Endothelial cell of umbilical vein (primary cell): ENCODE measurements around the gene NR2F2. TPM values are rescaled to one million over a fixed set of nuclear protein-coding genes. Genes with fewer than 3 reads are reported as not detected.
A peak's percentile ranks its signal among the peaks of the same experiment; 100 is the strongest.

ENCODE experiments used
- BruUV-seq: library from RNA; stranded (reverse); fragments of 400-500 nt; replicated peaks from 2 replicates; lab custom pipeline; 2021; lab: Mats Ljungman, UMichigan
- CTCF ChIA-PET: fragments of 300-600, 350-600 bp; sonication (Branson Sonifier 250); formaldehyde crosslinking; loops from one replicate; lab custom pipeline; 2021; ENCODE audit warnings: antibody characterized with exemption, inconsistent platforms; lab: Charles Lee
- POLR2A ChIA-PET: fragments of 300-600, 350-600 bp; sonication (Branson Sonifier 250); formaldehyde crosslinking; loops from one replicate; lab custom pipeline; 2021; ENCODE audit warnings: antibody characterized with exemption, inconsistent platforms; lab: Charles Lee
- DNase-seq: peaks from one replicate; pipeline ENCODE4 v3.0.0-alpha.2; 2011; ENCODE audit warnings: low read depth, low spot score
- FAIRE-seq: peaks from 2 replicates; lab custom pipeline; 2011; peaks lifted over from hg19 to GRCh38; lab: Jason Lieb, UNC
- H2AFZ ChIP-seq: 2 replicates; pipeline ENCODE4 v1.6.0; 2012; ENCODE audit warnings: low read depth, low read length, control low read depth, inconsistent platforms
- H3K27ac ChIP-seq: 2 replicates; pipeline ENCODE4 v1.5.1; 2011; ENCODE audit warnings: low read depth, mild to moderate bottlenecking, control low read depth, low read length, moderate library complexity; ENCODE audit not compliant: insufficient read depth
- H3K27me3 ChIP-seq, 2 experiments: 2 replicates each; pipeline versions ENCODE4 v1.6.0 to v1.6.1; 2011; ENCODE audit warnings: low read length in 2 of 2, mixed read lengths in 1 of 2; ENCODE audit not compliant: control insufficient read depth in 2 of 2, insufficient read depth in 2 of 2
- H3K36me3 ChIP-seq, 2 experiments: 2 replicates in 1 of 2; 3 replicates in 1 of 2; pipeline ENCODE4 v1.5.1; 2011; ENCODE audit warnings: low read length in 2 of 2, mild to moderate bottlenecking in 1 of 2, moderate library complexity in 1 of 2; ENCODE audit not compliant: control insufficient read depth in 2 of 2, insufficient read depth in 2 of 2; ENCODE audit errors: extremely low read depth in 1 of 2
- H3K4me1 ChIP-seq: 3 replicates; pipeline ENCODE4 v1.5.1; 2011; ENCODE audit warnings: mild to moderate bottlenecking, low read length; ENCODE audit not compliant: control insufficient read depth, insufficient read depth; ENCODE audit errors: extremely low read depth
- H3K4me2 ChIP-seq: 2 replicates; pipeline ENCODE4 v1.6.1; 2011; ENCODE audit warnings: low read length, control low read depth, mixed read lengths; ENCODE audit not compliant: insufficient read depth
- H3K4me3 ChIP-seq, 3 experiments: fragments of 200-600 bp in 1 of 3; sonication (generic), shearing (Covaris generic) in 1 of 3; replicated peaks in 1 of 3; 2 replicates each; pipeline ENCODE4 v1.5.1; 2011 to 2016; ENCODE audit warnings: control low read depth in 3 of 3, low read length in 3 of 3, mild to moderate bottlenecking in 2 of 3, inconsistent platforms in 1 of 3, low read depth in 1 of 3, moderate library complexity in 1 of 3; ENCODE audit not compliant: insufficient read depth in 1 of 3
- H3K79me2 ChIP-seq: 2 replicates; pipeline ENCODE4 v1.6.0; 2012; ENCODE audit warnings: low read length, inconsistent platforms; ENCODE audit not compliant: control insufficient read depth, insufficient read depth
- H3K9ac ChIP-seq: replicated peaks from 2 replicates; pipeline ENCODE3; 2011; ENCODE audit warnings: low read length, control low read depth; ENCODE audit not compliant: insufficient read depth; ENCODE audit errors: extremely low read depth
- H3K9me1 ChIP-seq: replicated peaks from 3 replicates; pipeline ENCODE4 v1.6.0; 2011; ENCODE audit warnings: mild to moderate bottlenecking, low read length; ENCODE audit not compliant: control insufficient read depth, insufficient read depth; ENCODE audit errors: extremely low read depth
- H3K9me3 ChIP-seq: replicated peaks from 2 replicates; pipeline ENCODE4 v1.5.1; 2012; ENCODE audit warnings: low read length, inconsistent platforms; ENCODE audit not compliant: control insufficient read depth, insufficient read depth
- H4K20me1 ChIP-seq: replicated peaks from 2 replicates; pipeline ENCODE3; 2011; ENCODE audit warnings: mild to moderate bottlenecking, low read length; ENCODE audit not compliant: control insufficient read depth, insufficient read depth; ENCODE audit errors: extremely low read depth
- FOS ChIP-seq: IDR thresholded peaks from 2 replicates; pipeline ENCODE4 v1.6.1; 2011; ENCODE audit warnings: mild to moderate bottlenecking, low read length, moderate library complexity, borderline replicate concordance; ENCODE audit not compliant: insufficient read depth
- GATA2 ChIP-seq: IDR thresholded peaks from 2 replicates; pipeline ENCODE4 v1.7.0; 2011; ENCODE audit warnings: low read depth, mild to moderate bottlenecking, moderate library complexity, mixed read lengths, low read length; ENCODE audit not compliant: insufficient read length, insufficient read depth
- JUN ChIP-seq: IDR thresholded peaks from 2 replicates; pipeline ENCODE4 v1.6.1; 2011; ENCODE audit warnings: borderline replicate concordance, low read depth; ENCODE audit not compliant: insufficient read length, insufficient read depth
- MAX ChIP-seq: IDR thresholded peaks from 2 replicates; pipeline ENCODE4 v1.6.1; 2011; ENCODE audit not compliant: insufficient read depth, insufficient read length
- POLR2A ChIP-seq: IDR thresholded peaks from 2 replicates; pipeline ENCODE4 v1.6.1; 2012; ENCODE audit warnings: low read depth, mild to moderate bottlenecking, control low read depth, low read length
- POLR2AphosphoS5 ChIP-seq: IDR thresholded peaks from 2 replicates; pipeline ENCODE4 v1.6.1; 2012; ENCODE audit warnings: low read depth, mild to moderate bottlenecking, control low read depth, low read length, moderate library complexity; ENCODE audit not compliant: insufficient read depth
- dilution Hi-C: fragments of 300-500 bp; cut with MboI; formaldehyde crosslinking; loops from one replicate; pipeline ENCODE4 v1.15.0; 2019; ENCODE audit warnings: low sequenced_read_pairs; ENCODE audit not compliant: extremely low pct_ligation_motif_present
- intact Hi-C: fragments of 100-400 bp; cut with micrococcal nuclease; formaldehyde crosslinking; loops from one replicate; pipeline ENCODE4 v1.10.0; 2022
- polyA plus RNA-seq, 4 experiments: library from polyadenylated mRNA; depleted of rRNA in 3 of 4; stranded (reverse) in 3 of 4; unstranded in 1 of 4; fragments of >200 nt; gene quantifications; 2 replicates each; pipeline versions ENCODE4 v1.2.1 to v1.2.3, GENCODE V29; 2011 to 2012; ENCODE audit warnings: missing spikeins in 1 of 4
- total RNA-seq: library from RNA; stranded (reverse); gene quantifications from 2 replicates; pipeline ENCODE4 v1.2.3, GENCODE V29; 2021

Gene NR2F2
- total and polyA plus RNA-seq, 2 donors (not counting 3 experiments of a cell fraction or from before 2014, with no cell fraction given): 105 to 182 TPM

DNA sequence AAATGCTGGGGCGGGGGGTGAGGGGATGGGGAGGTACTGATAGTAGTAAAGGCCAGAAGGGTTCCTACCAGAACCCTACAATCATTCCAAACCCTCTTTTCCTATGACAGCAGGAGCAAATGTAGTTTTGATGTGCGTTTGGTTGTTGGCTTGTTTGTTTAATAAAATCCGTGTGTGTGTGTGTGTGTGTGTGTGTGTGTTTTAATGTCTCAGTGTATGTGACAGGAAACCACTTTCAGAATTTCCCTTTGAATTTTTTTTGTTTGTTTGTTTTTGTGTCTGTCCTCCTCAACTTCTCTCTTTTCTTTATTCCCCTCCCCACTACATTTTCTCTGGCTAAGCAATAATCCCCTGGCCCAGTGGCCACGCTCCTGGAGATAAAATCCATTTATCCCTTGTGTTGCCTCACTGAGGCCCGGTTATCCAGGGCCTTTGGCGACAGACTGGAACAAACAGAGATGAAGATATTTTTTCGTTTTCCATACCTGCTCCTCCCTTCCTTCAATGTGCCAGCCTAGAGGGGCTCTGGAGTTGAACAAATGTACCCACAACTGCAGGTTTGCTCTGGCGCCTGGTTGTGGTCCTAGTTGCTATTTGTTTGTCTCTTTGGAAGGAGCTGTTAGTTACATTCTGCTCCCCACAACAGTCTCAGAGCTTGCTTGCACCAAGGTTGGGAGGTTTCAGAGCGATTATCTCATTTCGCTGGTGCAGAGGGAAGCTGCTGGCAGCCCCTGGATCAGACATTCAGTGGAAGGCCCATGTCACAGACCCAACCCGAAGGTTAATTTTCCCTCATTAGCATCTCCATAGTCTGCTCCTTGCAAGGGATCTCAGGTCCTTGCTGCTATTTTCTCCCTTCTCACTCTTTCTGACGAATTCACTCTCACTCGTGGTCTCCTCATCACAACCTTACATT, 17.9 kb downstream of the NR2F2 start:
- DNase-seq (peak; percentile 68), FAIRE-seq (peak; percentile 52)
- Histone ChIP-seq H3K27me3 (no peaks in the 10 kb centered on the region), H3K27ac (peak overlapping the region; percentile 87), H3K4me3 (peak overlapping the region in 2 of 3 experiments; percentile 18 to 28), H3K9me3 (no peaks in the 10 kb centered on the region), H3K36me3 (peaks cover 4 to 5% of the 10 kb centered on the region in 2 experiments), H3K4me2 (peak overlapping the region; percentile 94), H3K9me1 (no peaks in the 10 kb centered on the region), H3K9ac (peak overlapping the region; percentile 83), H4K20me1 (no peaks in the 10 kb centered on the region), H3K4me1 (peaks cover 93% of the 10 kb centered on the region), H3K79me2 (peaks cover 97% of the 10 kb centered on the region), H2AFZ (no peak overlapping the region)
- CTCF ChIA-PET: interaction anchor here (1.1 to 3.6 kb wide), 9 partner anchors 8 to 1677 kb away, joined by 3 to 21 read pairs (median 8); no protein-coding TSS in a partner anchor
- intact Hi-C loops (loop anchor here (5.0 kb wide), 4 partner anchors 791 to 1501 kb away; no protein-coding TSS in a partner anchor), dilution Hi-C loops (loop anchor here (25.0 kb wide), 1 partner anchor 1036 kb away; no protein-coding TSS in a partner anchor)
- TF ChIP-seq POLR2AphosphoS5: peak; percentile 9
- TF ChIP-seq POLR2A: peak; percentile 56
- TF ChIP-seq GATA2: no peak
- TF ChIP-seq FOS: no peak
- TF ChIP-seq JUN: no peak
- TF ChIP-seq MAX: no peak
- BruUV-seq: no TSS peak
- POLR2A ChIA-PET: interaction anchor here (1.9 kb wide), 1 partner anchor 8 kb away, joined by 10 read pairs; no protein-coding TSS in a partner anchor
